Fibroblast of the aortic adventitia (primary cell): ENCODE data around the gene CDR2L. TPM values are rescaled to one million over a fixed set of nuclear protein-coding genes. Genes with fewer than 3 reads are reported as not detected.

Experiments
- DNase-seq: peaks from one replicate; pipeline ENCODE4 v3.0.0-alpha.2; 2010; ENCODE audit warnings: low read depth
- H3K4me3 ChIP-seq: 2 replicates; pipeline ENCODE4 v1.5.1; 2011; ENCODE audit warnings: low read depth, mild to moderate bottlenecking, control low read depth, low read length, moderate library complexity
- CTCF ChIP-seq: IDR thresholded peaks from 2 replicates; pipeline ENCODE4 v1.5.1; 2011; ENCODE audit warnings: mild to moderate bottlenecking, low read length, control low read depth, inconsistent platforms; ENCODE audit not compliant: insufficient read depth
- total RNA-seq: library from RNA; depleted of rRNA; stranded (reverse); fragments of >200 nt; gene quantifications from 2 replicates; pipeline ENCODE4 v1.2.3, GENCODE V29; 2012; ENCODE audit warnings: low replicate concordance

The CDR2L gene
- total RNA-seq, 1 donor: 15.3 TPM

- no peak for TF ChIP-seq CTCF
- no peak for DNase-seq
- H3K4me3 ChIP-seq: no peak overlapping the region
Measured at GRCh38 chr17:74995847-74996246, 8.4 kb downstream of the CDR2L start.

GRCh38 chr17:74998783-74999182 is 11.4 kb downstream of the CDR2L start:
- no peak overlapping the region for H3K4me3 ChIP-seq
- TF ChIP-seq CTCF: no peak
- no peak for DNase-seq

GRCh38 chr17:74999523-74999922 is 12.1 kb downstream of the CDR2L start:
- no peak overlapping the region for H3K4me3 ChIP-seq
- TF ChIP-seq CTCF: no peak
- no peak for DNase-seq

GRCh38 chr17:75001915-75002843 is 14.7 kb downstream of the CDR2L start:
- H3K4me3 ChIP-seq: no peak overlapping the region
- no peak for TF ChIP-seq CTCF
- no peak for DNase-seq

- H3K4me3 ChIP-seq: no peak overlapping the region
- DNase-seq: no peak
- TF ChIP-seq CTCF: no peak
Measured at GRCh38 chr17:75003070-75003956, 15.9 kb downstream of the CDR2L start.

GRCh38 chr17:75003957-75004355 is 16.5 kb downstream of the CDR2L start:
- no peak for TF ChIP-seq CTCF
- no peak overlapping the region for H3K4me3 ChIP-seq
- DNase-seq: no peak
